Large intestine (tissue), 3 donors: Measurements from ENCODE around the gene AVL9. TPM values are rescaled to one million over a fixed set of nuclear protein-coding genes. Genes with fewer than 3 reads are reported as not detected.
"Not testable (repeated sequence)": the region's sequence is repeated elsewhere in the genome, so short reads cannot be mapped to it uniquely, and the experiment has no call there.

Experiments used
- DNase-seq, 2 donors: peaks; one replicate each; pipeline versions ENCODE4 v3.0.0 to v3.0.0-alpha.2; 2013
- H3K27ac ChIP-seq: one replicate; pipeline ENCODE4 v1.5.1; 2013; ENCODE audit warnings: low read length
- H3K27me3 ChIP-seq: 2 replicates; pipeline ENCODE4 v1.6.1; 2013; ENCODE audit warnings: low read length; ENCODE audit not compliant: control insufficient read depth, insufficient read depth
- H3K36me3 ChIP-seq: 2 replicates; pipeline ENCODE4 v1.6.1; 2013; ENCODE audit warnings: low read length; ENCODE audit not compliant: control insufficient read depth, insufficient read depth
- H3K4me1 ChIP-seq: one replicate; pipeline ENCODE4 v1.6.1; 2013; ENCODE audit warnings: low read length; ENCODE audit not compliant: control insufficient read depth, insufficient read depth
- H3K4me3 ChIP-seq: one replicate; pipeline ENCODE4 v1.5.1; 2013; ENCODE audit warnings: low read length
- H3K9me3 ChIP-seq: one replicate; pipeline ENCODE4 v1.6.1; 2013; ENCODE audit warnings: mild to moderate bottlenecking, low read depth, low read length, moderate library complexity; ENCODE audit not compliant: control insufficient read depth
- WGBS: methylation state at CpG from one replicate; pipeline ENCODE4 v1.1.5; 2013; ENCODE audit warnings: low lambda C conversion rate; ENCODE audit not compliant: insufficient coverage; 5-methylcytosine and 5-hydroxymethylcytosine counted together
- polyA plus RNA-seq: library from polyadenylated mRNA; unstranded; fragments of 120-200 nt; gene quantifications from one replicate; pipeline ENCODE4 v1.2.1, GENCODE V29; 2013

AVL9 gene
- polyA plus RNA-seq, 1 donor, result 39.9 TPM

DNA sequence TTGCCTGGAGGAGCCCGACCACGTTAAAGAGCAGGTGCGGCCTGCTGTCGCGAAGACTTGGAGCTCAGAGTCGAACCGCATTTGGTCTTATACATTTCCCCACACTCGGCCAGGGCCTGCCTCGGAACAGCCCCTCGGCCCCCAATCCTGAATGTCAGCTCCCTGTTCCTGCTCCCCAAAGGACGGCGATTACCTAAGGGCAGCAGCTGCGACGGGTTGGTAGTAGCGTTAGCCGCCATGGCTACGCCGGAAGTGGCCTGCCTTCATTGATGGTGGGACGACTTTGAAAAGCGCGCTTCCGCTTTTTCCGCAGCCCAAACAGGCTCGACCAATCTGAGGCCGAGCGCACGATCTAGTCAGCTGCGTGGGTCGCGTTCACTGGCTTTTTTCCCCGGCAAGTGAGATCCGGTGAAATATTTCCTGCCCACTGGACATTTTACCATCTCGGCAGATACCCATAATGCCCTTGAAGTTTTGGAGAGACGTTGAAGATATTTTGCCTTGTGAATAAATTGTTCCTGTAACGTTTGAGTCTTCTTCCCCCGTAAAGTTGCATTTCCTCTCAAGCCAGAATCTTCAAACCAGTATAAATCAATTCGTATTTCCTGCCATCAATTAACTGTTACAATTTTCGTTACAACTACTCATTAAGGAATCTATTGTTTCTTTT, 5.0 kb upstream of the AVL9 start, which contains the start of gene LSM5:
LSM5 (minus strand) TSS at position 254 of the 670 bp plus-strand sequence; CDS start at position 239, 15 bp downstream.
- Histone ChIP-seq H3K27ac (peak within 1 kb of the TSS; percentile 93), H3K27me3 (no peaks in the 10 kb centered on the region), H3K4me3 (peak within 1 kb of the TSS; percentile 89), H3K36me3 (peaks cover 13% of the 10 kb centered on the region), H3K9me3 (no peaks in the 10 kb centered on the region), H3K4me1 (peaks cover 9% of the 10 kb centered on the region)
- peak; percentile 88 to 96 for DNase-seq
- WGBS, result 5% methylated on average over 2 of the region's 38 CpGs

DNA sequence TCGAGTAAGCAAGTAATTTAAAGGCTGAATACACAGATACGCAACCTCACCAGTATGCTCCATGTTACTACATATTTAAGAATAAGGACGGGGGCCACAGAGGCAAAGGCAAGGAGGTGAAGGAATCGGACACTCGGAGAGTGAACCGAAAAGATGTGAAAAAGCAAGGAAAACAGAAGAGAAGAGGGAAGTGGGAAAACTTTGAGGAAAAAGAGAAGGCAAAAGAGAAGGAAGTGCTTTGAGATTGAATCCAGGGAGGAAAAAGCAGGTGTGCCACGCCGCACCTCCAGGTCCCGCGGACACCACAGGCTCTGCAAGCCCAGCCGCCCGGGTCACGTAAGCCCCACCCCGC, 367 bp upstream of the AVL9 start:
- peaks cover 2% of the 10 kb centered on the region for H3K36me3 ChIP-seq
- H3K27me3 ChIP-seq, result no peaks in the 10 kb centered on the region
- peak overlapping the region; percentile 79 for H3K4me3 ChIP-seq
- 0% methylated on average over 3 of the region's 14 CpGs for WGBS
- peak overlapping the region; percentile 97 for H3K27ac ChIP-seq
- no peak for DNase-seq
- H3K4me1 ChIP-seq, result no peaks in the 10 kb centered on the region
- no peaks in the 10 kb centered on the region for H3K9me3 ChIP-seq

- Histone ChIP-seq H3K4me1 (no peaks in the 10 kb centered on the region), H3K36me3 (peaks cover 2% of the 10 kb centered on the region), H3K27me3 (no peaks in the 10 kb centered on the region), H3K4me3 (peak overlapping the region; percentile 94), H3K27ac (peak overlapping the region; percentile 98), H3K9me3 (no peaks in the 10 kb centered on the region)
- DNase-seq, result peak in 1 of 2 donors; percentile 77
- 19% methylated on average over 3 of the region's 10 CpGs for WGBS
These were observed 944 bp downstream of the AVL9 start for GRCh38 chr7:32496052-32496813.

DNA sequence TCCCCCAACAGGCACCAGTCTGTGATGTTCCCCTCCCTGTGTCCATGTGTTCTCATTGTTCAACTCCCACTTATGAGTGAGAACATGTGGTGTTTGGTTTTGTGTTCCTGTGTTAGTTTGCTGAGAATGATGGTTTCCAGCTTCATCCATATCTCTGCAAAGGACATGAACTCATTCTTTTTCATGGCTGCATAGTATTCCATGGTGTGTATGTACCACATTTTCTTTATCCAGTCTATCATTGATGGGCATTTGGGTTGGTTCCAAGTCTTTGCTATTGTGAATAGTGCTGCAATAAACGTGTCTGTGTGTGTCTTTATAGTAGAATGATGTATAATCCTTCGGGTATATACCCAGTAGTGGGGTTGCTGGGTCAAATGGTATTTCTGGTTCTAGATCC, 4.5 kb downstream of the AVL9 start:
- not testable (repeated sequence) for H3K27ac ChIP-seq, H3K4me3 ChIP-seq, H3K27me3 ChIP-seq, H3K4me1 ChIP-seq, DNase-seq, H3K36me3 ChIP-seq, H3K9me3 ChIP-seq
- WGBS, result no CpG with 5 or more reads among the region's 2 CpGs

- not testable (repeated sequence) for H3K36me3 ChIP-seq, H3K4me3 ChIP-seq, DNase-seq, H3K27ac ChIP-seq, H3K9me3 ChIP-seq, H3K4me1 ChIP-seq, H3K27me3 ChIP-seq
- WGBS, result 100% methylated on average over 1 of the region's 1 CpG
These were observed 4.9 kb downstream of the AVL9 start for GRCh38 chr7:32500216-32500615.

DNA sequence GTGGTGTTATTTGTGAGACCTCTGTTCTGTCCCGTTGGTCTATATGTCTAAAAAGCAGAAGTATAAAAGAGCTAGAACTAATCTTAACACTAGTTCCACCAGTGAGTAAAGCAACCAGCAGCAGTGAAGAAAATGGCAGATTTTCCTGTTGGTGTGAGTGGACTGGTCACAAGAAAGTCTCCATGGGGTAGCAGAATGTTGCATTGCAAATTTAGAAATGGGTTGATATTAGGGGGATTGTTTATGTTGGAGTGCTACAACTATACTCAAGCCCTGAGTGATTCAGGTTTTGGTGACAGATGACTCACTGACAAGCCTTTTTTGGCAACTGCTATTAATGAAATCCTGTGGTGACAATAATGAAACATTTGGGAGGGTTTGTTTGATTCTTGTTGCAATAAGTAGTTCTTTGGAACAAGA, 5.6 kb downstream of the AVL9 start:
- WGBS, result no CpG with 5 or more reads among the region's 1 CpG

DNA sequence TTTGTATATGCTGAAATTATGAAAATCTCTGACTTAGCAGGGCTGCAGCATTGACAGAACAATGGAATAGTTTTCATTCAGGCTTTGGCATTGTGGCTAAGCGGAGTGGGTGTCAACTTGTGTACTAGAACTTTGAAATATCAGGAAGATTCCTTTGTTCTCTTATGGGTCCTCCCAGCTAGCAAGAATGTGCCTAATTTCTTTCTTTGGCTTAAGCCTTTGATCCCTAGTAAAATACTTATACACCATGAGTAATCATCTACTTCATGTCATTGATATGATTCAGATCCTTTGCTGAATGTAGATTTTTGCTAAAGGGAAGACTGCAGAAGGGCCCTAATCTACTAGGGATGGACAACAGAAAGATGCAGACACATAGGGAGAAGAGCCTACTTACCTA, 6.2 kb downstream of the AVL9 start:
- WGBS, result no CpG with 5 or more reads among the region's 1 CpG
- H3K27ac ChIP-seq, result no peak overlapping the region

More for the DNA sequence above, 5.6 kb downstream of the AVL9 start:
- Histone ChIP-seq H3K4me3 (no peak overlapping the region), H3K27me3 (no peaks in the 10 kb centered on the region), H3K36me3 (peaks cover 2% of the 10 kb centered on the region), H3K4me1 (no peaks in the 10 kb centered on the region), H3K27ac (no peak overlapping the region), H3K9me3 (no peaks in the 10 kb centered on the region)
- no peak for DNase-seq

GRCh38 chr7:32502728-32503127, 7.4 kb downstream of the AVL9 start:
- Histone ChIP-seq H3K27me3 (no peaks in the 10 kb centered on the region), H3K9me3 (no peaks in the 10 kb centered on the region), H3K4me3 (no peak overlapping the region), H3K4me1 (no peaks in the 10 kb centered on the region), H3K27ac (no peak overlapping the region), H3K36me3 (peaks cover 2% of the 10 kb centered on the region)
- no peak for DNase-seq
- no CpG with 5 or more reads among the region's 4 CpGs for WGBS

More for the DNA sequence above, 6.2 kb downstream of the AVL9 start:
- DNase-seq, result no peak
- Histone ChIP-seq H3K27me3 (no peaks in the 10 kb centered on the region), H3K9me3 (no peaks in the 10 kb centered on the region), H3K4me3 (no peak overlapping the region), H3K36me3 (peaks cover 2% of the 10 kb centered on the region), H3K4me1 (no peaks in the 10 kb centered on the region)

DNA sequence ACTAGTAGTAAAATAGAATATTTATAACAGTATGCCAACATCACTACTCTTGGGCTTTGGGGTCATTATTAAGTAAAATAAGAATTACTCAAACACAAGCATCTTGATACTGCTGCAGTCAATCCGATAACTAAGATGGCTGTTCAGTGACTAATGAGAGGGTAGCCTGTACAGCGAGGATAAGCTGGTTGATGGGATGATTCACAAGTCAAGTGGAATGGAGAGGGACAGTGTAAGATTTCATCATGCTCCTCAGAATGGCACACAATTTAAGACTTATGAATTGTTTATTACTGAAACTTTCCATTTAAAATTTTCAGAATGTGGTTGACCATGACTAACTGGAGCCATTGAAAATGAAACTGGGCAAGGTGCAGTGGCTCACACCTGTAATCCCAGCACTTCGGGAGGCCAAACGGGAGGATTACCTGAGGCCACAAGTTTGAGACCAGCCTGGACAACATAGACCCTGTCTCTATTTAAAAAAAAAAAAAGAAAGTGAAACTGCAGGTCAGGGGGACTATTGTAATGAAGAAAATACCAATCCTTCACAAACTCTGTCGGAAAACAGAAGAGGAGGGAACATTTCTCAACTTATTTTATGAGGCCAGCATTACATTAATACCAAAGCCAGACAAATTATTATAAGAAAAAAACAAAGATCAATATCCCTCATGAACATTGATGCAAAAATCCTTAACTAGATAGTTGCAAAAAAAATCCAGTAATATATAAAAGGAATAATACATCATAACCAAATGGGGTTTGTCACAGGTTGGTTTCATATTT, 11.2 kb downstream of the AVL9 start:
- WGBS, result 88% methylated on average over 1 of the region's 5 CpGs
- H3K9me3 ChIP-seq, result no peaks in the 10 kb centered on the region
- DNase-seq, result no peak
- no peaks in the 10 kb centered on the region for H3K36me3 ChIP-seq
- H3K27me3 ChIP-seq, result no peaks in the 10 kb centered on the region
- H3K4me3 ChIP-seq, result no peak overlapping the region
- H3K4me1 ChIP-seq, result no peaks in the 10 kb centered on the region
- H3K27ac ChIP-seq, result no peak overlapping the region

DNA sequence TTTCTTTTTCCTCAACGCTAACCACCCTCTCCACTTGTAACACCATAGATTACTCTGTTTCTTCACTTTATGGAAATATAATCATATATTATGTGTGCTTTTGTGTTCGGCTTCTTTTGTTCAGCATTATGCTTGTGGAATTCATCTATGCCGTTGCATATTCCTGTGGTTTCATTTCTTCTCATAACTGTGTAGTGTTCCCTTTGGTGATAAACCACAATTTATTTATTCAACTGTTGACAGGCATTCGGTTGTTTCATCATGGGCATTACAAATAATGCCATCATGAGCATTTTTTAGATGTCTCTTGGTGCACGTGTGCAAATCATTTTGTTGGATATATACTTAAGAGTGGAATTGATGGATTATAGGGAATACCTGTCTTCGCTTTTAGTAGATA, 12.1 kb downstream of the AVL9 start:
- no peaks in the 10 kb centered on the region for H3K9me3 ChIP-seq
- no peak for DNase-seq
- no peak overlapping the region for H3K4me3 ChIP-seq
- H3K36me3 ChIP-seq, result no peaks in the 10 kb centered on the region
- no peaks in the 10 kb centered on the region for H3K4me1 ChIP-seq
- WGBS, result no CpG with 5 or more reads among the region's 6 CpGs
- H3K27me3 ChIP-seq, result no peaks in the 10 kb centered on the region
- no peak overlapping the region for H3K27ac ChIP-seq
